ENCODE results near the gene SCN9A. TPM values are rescaled to one million over a fixed set of nuclear protein-coding genes. Genes with fewer than 3 reads are reported as not detected.
"Not testable (repeated sequence)": the region's sequence is repeated elsewhere in the genome, so short reads cannot be mapped to it uniquely, and the experiment has no call there.

Gene SCN9A
- total RNA-seq, 3 donors from 2014 or later (not counting 1 experiment from before 2014, with no cell fraction given), result 0.28 to 1.4 (median 0.39) TPM

- Mint-ChIP-seq H3K9me3 (peaks cover 2 to 7% of the 10 kb centered on the region in 2 donors), H3K27me3 (ENCODE audit: low read depth in 2 of 2) (no peaks in the 10 kb centered on the region), H3K4me3 (no peak overlapping the region), H3K4me1 (no peaks in the 10 kb centered on the region), H3K27ac (no peak overlapping the region), H3K36me3 (no peaks in the 10 kb centered on the region)
- no peak for TF ChIP-seq CTCF (IDR thresholded peaks at IDR 0.05)
- ATAC-seq (no peak), DNase-seq (no peak)
- Histone ChIP-seq H3K9me3 (ENCODE audit: control insufficient read depth, insufficient read depth, low read length) (no peaks in the 10 kb centered on the region), H3K27me3 (ENCODE audit: control insufficient read depth, insufficient read depth, low read length) (no peaks in the 10 kb centered on the region), H3K4me1 (ENCODE audit: control insufficient read depth, insufficient read depth, low read length) (no peaks in the 10 kb centered on the region), H3K4me3 (ENCODE audit: low read length) (no peak overlapping the region), H3K27ac (ENCODE audit: low read length) (no peak overlapping the region), H3K36me3 (ENCODE audit: control insufficient read depth, insufficient read depth, low read length) (no peaks in the 10 kb centered on the region)
- WGBS (ENCODE audit: insufficient coverage), result no CpG with 5 or more reads among the region's 3 CpGs
- intact Hi-C loops (cut with micrococcal nuclease), result no loop called here
Observed at GRCh38 chr2:166328147-166328546, 47.6 kb downstream of the SCN9A start.

GRCh38 chr2:166321076-166321475, 54.7 kb downstream of the SCN9A start:
- TF ChIP-seq CTCF (IDR thresholded peaks at IDR 0.05), result no peak
- 92% methylated on average over 3 of the region's 3 CpGs for WGBS (ENCODE audit: insufficient coverage)
- ATAC-seq (no peak), DNase-seq (no peak)
- no peaks in the 10 kb centered on the region for H3K9me3 ChIP-seq (ENCODE audit: control insufficient read depth, insufficient read depth, low read length)
- H3K27ac ChIP-seq (ENCODE audit: low read length), result no peak overlapping the region
- H3K4me3 ChIP-seq (ENCODE audit: low read length), result no peak overlapping the region
- Mint-ChIP-seq H3K4me1 (no peaks in the 10 kb centered on the region), H3K27ac (no peak overlapping the region), H3K9me3 (peaks cover 2 to 3% of the 10 kb centered on the region in 2 donors), H3K36me3 (no peaks in the 10 kb centered on the region), H3K27me3 (ENCODE audit: low read depth in 2 of 2) (no peaks in the 10 kb centered on the region), H3K4me3 (no peak overlapping the region)
- no peaks in the 10 kb centered on the region for H3K36me3 ChIP-seq (ENCODE audit: control insufficient read depth, insufficient read depth, low read length)
- intact Hi-C loops (cut with micrococcal nuclease), result no loop called here
- no peaks in the 10 kb centered on the region for H3K4me1 ChIP-seq (ENCODE audit: control insufficient read depth, insufficient read depth, low read length)
- no peaks in the 10 kb centered on the region for H3K27me3 ChIP-seq (ENCODE audit: control insufficient read depth, insufficient read depth, low read length)

- Mint-ChIP-seq H3K27ac (no peak overlapping the region), H3K27me3 (ENCODE audit: low read depth in 2 of 2) (no peaks in the 10 kb centered on the region), H3K4me3 (no peak overlapping the region), H3K4me1 (no peaks in the 10 kb centered on the region), H3K9me3 (peaks cover 7 to 9% of the 10 kb centered on the region in 2 donors), H3K36me3 (no peaks in the 10 kb centered on the region)
- 92% methylated on average over 3 of the region's 5 CpGs for WGBS (ENCODE audit: insufficient coverage)
- intact Hi-C loops (cut with micrococcal nuclease), result no loop called here
- Histone ChIP-seq H3K27me3 (ENCODE audit: control insufficient read depth, insufficient read depth, low read length) (no peaks in the 10 kb centered on the region), H3K27ac (ENCODE audit: low read length) (no peak overlapping the region), H3K4me1 (ENCODE audit: control insufficient read depth, insufficient read depth, low read length) (no peaks in the 10 kb centered on the region), H3K9me3 (ENCODE audit: control insufficient read depth, insufficient read depth, low read length) (no peaks in the 10 kb centered on the region), H3K36me3 (ENCODE audit: control insufficient read depth, insufficient read depth, low read length) (no peaks in the 10 kb centered on the region), H3K4me3 (ENCODE audit: low read length) (no peak overlapping the region)
- ATAC-seq (no peak), DNase-seq (no peak)
- no peak for TF ChIP-seq CTCF (IDR thresholded peaks at IDR 0.05)
Observed at GRCh38 chr2:166314022-166314759, 61.6 kb downstream of the SCN9A start.

GRCh38 chr2:166312863-166313262, 62.9 kb downstream of the SCN9A start:
- H3K4me3 ChIP-seq (ENCODE audit: low read length); H3K4me1 Mint-ChIP-seq; intact Hi-C loops (cut with micrococcal nuclease); DNase-seq; H3K9me3 ChIP-seq (ENCODE audit: control insufficient read depth, insufficient read depth, low read length); H3K36me3 Mint-ChIP-seq; H3K27ac ChIP-seq (ENCODE audit: low read length); H3K36me3 ChIP-seq (ENCODE audit: control insufficient read depth, insufficient read depth, low read length); ATAC-seq; H3K27me3 ChIP-seq (ENCODE audit: control insufficient read depth, insufficient read depth, low read length); H3K4me3 Mint-ChIP-seq; H3K27ac Mint-ChIP-seq; H3K27me3 Mint-ChIP-seq (ENCODE audit: low read depth in 2 of 2); H3K4me1 ChIP-seq (ENCODE audit: control insufficient read depth, insufficient read depth, low read length): not testable (repeated sequence)
- no CpG with 5 or more reads among the region's 2 CpGs for WGBS (ENCODE audit: insufficient coverage)
- peaks cover 7 to 11% of the 10 kb centered on the region in 2 donors for H3K9me3 Mint-ChIP-seq
